Natural killer cell (primary cell): ENCODE results near the gene PIBF1. TPM values are rescaled to one million over a fixed set of nuclear protein-coding genes. Genes with fewer than 3 reads are reported as not detected.

ENCODE experiments used
- ATAC-seq, 3 donors: fragments of 150-1000 bp in 2 of 3; fragments of 200-7000 bp in 1 of 3; cut with Tn5 transposase; 1 replicate in 1 of 3; 2 replicates in 2 of 3; pipeline ENCODE4 v1.10.0; 2021; ENCODE audit warnings: mild to moderate bottlenecking in 2 of 3, moderate library complexity in 2 of 3
- DNase-seq, 2 donors: peaks; one replicate each; pipeline versions ENCODE4 v3.0.0 to v3.0.0-alpha.2; 2013 to 2021; ENCODE audit warnings: mixed read lengths in 1 of 2
- H3K27ac ChIP-seq: one replicate; pipeline ENCODE4 v1.5.1; 2013; ENCODE audit warnings: mild to moderate bottlenecking, low read length
- H3K27me3 ChIP-seq: one replicate; pipeline ENCODE4 v1.6.1; 2013; ENCODE audit warnings: low read length; ENCODE audit not compliant: control insufficient read depth, insufficient read depth
- H3K36me3 ChIP-seq: one replicate; pipeline ENCODE4 v1.6.1; 2013; ENCODE audit warnings: low read length; ENCODE audit not compliant: control insufficient read depth, insufficient read depth
- H3K4me1 ChIP-seq: one replicate; pipeline ENCODE4 v1.6.1; 2013; ENCODE audit warnings: low read length; ENCODE audit not compliant: control insufficient read depth, insufficient read depth
- H3K4me3 ChIP-seq: one replicate; pipeline ENCODE4 v1.5.1; 2013; ENCODE audit warnings: low read length
- H3K9me3 ChIP-seq: one replicate; pipeline ENCODE4 v1.6.1; 2013; ENCODE audit warnings: low read length; ENCODE audit not compliant: control insufficient read depth, insufficient read depth
- H3K27ac Mint-ChIP-seq, 2 donors: one replicate each; pipeline ENCODE4 v1.8.0; 2022; ENCODE audit warnings: mild to moderate bottlenecking in 2 of 2, mixed read lengths in 2 of 2, moderate library complexity in 1 of 2
- H3K27me3 Mint-ChIP-seq, 2 donors: one replicate each; pipeline ENCODE4 v1.8.0; 2022; ENCODE audit warnings: low read depth in 2 of 2, mixed read lengths in 2 of 2
- H3K36me3 Mint-ChIP-seq: one replicate; pipeline ENCODE4 v1.8.0; 2022; ENCODE audit warnings: mixed read lengths
- H3K4me1 Mint-ChIP-seq, 2 donors: one replicate each; pipeline ENCODE4 v1.8.0; 2022; ENCODE audit warnings: mixed read lengths in 2 of 2
- H3K4me3 Mint-ChIP-seq: one replicate; pipeline ENCODE4 v1.8.0; 2022; ENCODE audit warnings: mild to moderate bottlenecking, moderate library complexity, mixed read lengths
- H3K9me3 Mint-ChIP-seq, 2 donors: one replicate each; pipeline ENCODE4 v1.8.0; 2022; ENCODE audit warnings: mixed read lengths in 2 of 2
- CTCF ChIP-seq: fragments of 200-600 bp; IDR thresholded peaks from one replicate; pipeline ENCODE4 v1.8.0; 2022; ENCODE audit warnings: antibody characterized with exemption
- WGBS: methylation state at CpG from one replicate; pipeline ENCODE4 v1.1.7; 2013; ENCODE audit warnings: missing lambda C conversion rate; ENCODE audit not compliant: insufficient coverage; 5-methylcytosine and 5-hydroxymethylcytosine counted together
- intact Hi-C: fragments of 100-400 bp; cut with micrococcal nuclease; formaldehyde crosslinking; loops from one replicate; pipeline ENCODE4 v1.14.2; 2022
- total RNA-seq, 4 donors: library from RNA; stranded (reverse); fragments of 120-200 nt in 1 of 4; gene quantifications; one replicate each; pipeline versions ENCODE4 v1.2.3 to v1.2.4, GENCODE V29; 2013 to 2022

Gene PIBF1
- total RNA-seq, 3 donors from 2014 or later (not counting 1 experiment from before 2014, with no cell fraction given): 21.9 to 37.8 (median 27.8) TPM

GRCh38 chr13:72952529-72953141 lies 170.7 kb downstream of the PIBF1 start:
- Histone ChIP-seq H3K27ac (no peak overlapping the region), H3K4me3 (no peak overlapping the region), H3K36me3 (no peaks in the 10 kb centered on the region), H3K4me1 (no peaks in the 10 kb centered on the region), H3K9me3 (no peaks in the 10 kb centered on the region), H3K27me3 (no peaks in the 10 kb centered on the region)
- Mint-ChIP-seq H3K4me3 (no peak overlapping the region), H3K4me1 (peaks cover 0 to 6% of the 10 kb centered on the region in 2 donors), H3K36me3 (peaks cover 10% of the 10 kb centered on the region), H3K27me3 (no peaks in the 10 kb centered on the region), H3K27ac (no peak overlapping the region), H3K9me3 (no peaks in the 10 kb centered on the region)
- no peak for ATAC-seq
- 80% methylated on average over 1 of the region's 1 CpG for WGBS
- TF ChIP-seq CTCF: no peak
- intact Hi-C loops: no loop called here
- DNase-seq: no peak

- ATAC-seq: no peak
- Histone ChIP-seq H3K27me3 (no peaks in the 10 kb centered on the region), H3K4me3 (no peak overlapping the region), H3K27ac (no peak overlapping the region), H3K36me3 (no peaks in the 10 kb centered on the region), H3K4me1 (no peaks in the 10 kb centered on the region), H3K9me3 (no peaks in the 10 kb centered on the region)
- Mint-ChIP-seq H3K4me3 (no peak overlapping the region), H3K4me1 (peaks cover 0 to 6% of the 10 kb centered on the region in 2 donors), H3K9me3 (no peaks in the 10 kb centered on the region), H3K36me3 (peaks cover 10% of the 10 kb centered on the region), H3K27me3 (no peaks in the 10 kb centered on the region), H3K27ac (no peak overlapping the region)
- 98% methylated on average over 6 of the region's 6 CpGs for WGBS
- intact Hi-C loops: no loop called here
- no peak for DNase-seq
- no peak for TF ChIP-seq CTCF
Observed at GRCh38 chr13:72953391-72953965, 171.5 kb downstream of the PIBF1 start.

- Mint-ChIP-seq H3K27ac (no peak overlapping the region), H3K4me1 (peaks cover 0 to under 1% of the 10 kb centered on the region in 2 donors), H3K27me3 (no peaks in the 10 kb centered on the region), H3K4me3 (no peak overlapping the region), H3K36me3 (peaks cover 10% of the 10 kb centered on the region), H3K9me3 (no peaks in the 10 kb centered on the region)
- no CpG with 5 or more reads among the region's 1 CpG for WGBS
- no peak overlapping the region for H3K4me3 ChIP-seq
- no peak for DNase-seq
- TF ChIP-seq CTCF: no peak
- H3K36me3 ChIP-seq: no peaks in the 10 kb centered on the region
- H3K27me3 ChIP-seq: no peaks in the 10 kb centered on the region
- no peak for ATAC-seq
- intact Hi-C loops: no loop called here
- no peaks in the 10 kb centered on the region for H3K4me1 ChIP-seq
- no peaks in the 10 kb centered on the region for H3K9me3 ChIP-seq
- no peak overlapping the region for H3K27ac ChIP-seq
Observed at GRCh38 chr13:72959643-72960042, 177.7 kb downstream of the PIBF1 start.

GRCh38 chr13:72960114-72960513 lies 178.2 kb downstream of the PIBF1 start:
- Mint-ChIP-seq H3K27me3 (no peaks in the 10 kb centered on the region), H3K4me3 (no peak overlapping the region), H3K36me3 (peaks cover 10% of the 10 kb centered on the region), H3K27ac (no peak overlapping the region), H3K9me3 (no peaks in the 10 kb centered on the region), H3K4me1 (no peaks in the 10 kb centered on the region)
- DNase-seq: no peak
- no peak for ATAC-seq
- H3K4me1 ChIP-seq: no peaks in the 10 kb centered on the region
- no peaks in the 10 kb centered on the region for H3K27me3 ChIP-seq
- no peak for TF ChIP-seq CTCF
- H3K9me3 ChIP-seq: no peaks in the 10 kb centered on the region
- H3K4me3 ChIP-seq: no peak overlapping the region
- intact Hi-C loops: no loop called here
- 90% methylated on average over 3 of the region's 4 CpGs for WGBS
- H3K27ac ChIP-seq: no peak overlapping the region
- peaks cover 1% of the 10 kb centered on the region for H3K36me3 ChIP-seq
